Stimulated activated naive B cell treated with anti-CD40 and anti-IgM and Interleukin-4, amounts not matched to agents 10 μg/mL and 1 μg/mL and 100 μg/mL, for 72 hours (primary cell): ENCODE results near the gene COX6B1.
"Not testable (repeated sequence)": the region's sequence is repeated elsewhere in the genome, so short reads cannot be mapped to it uniquely, and the experiment has no call there.

Experiments
- ATAC-seq, 2 donors: fragments of 150-1000 bp; cut with Tn5 transposase; replicated peaks; 2 replicates each; pipeline ENCODE4 v1.10.0; 2021; ENCODE audit warnings: moderate library complexity in 1 of 2
- DNase-seq: peaks from one replicate; pipeline ENCODE4 v3.0.0; 2021
- H3K27ac Mint-ChIP-seq: one replicate; pipeline ENCODE4 v1.8.0; 2022; ENCODE audit warnings: mild to moderate bottlenecking, mixed read lengths
- H3K27me3 Mint-ChIP-seq, 2 donors: one replicate each; pipeline ENCODE4 v1.8.0; 2022; ENCODE audit warnings: mixed read lengths in 2 of 2
- H3K36me3 Mint-ChIP-seq, 2 donors: one replicate each; pipeline ENCODE4 v1.8.0; 2022; ENCODE audit warnings: mixed read lengths in 2 of 2, mild to moderate bottlenecking in 1 of 2
- H3K4me1 Mint-ChIP-seq, 2 donors: one replicate each; pipeline ENCODE4 v1.8.0; 2022; ENCODE audit warnings: mixed read lengths in 2 of 2, mild to moderate bottlenecking in 1 of 2
- H3K4me3 Mint-ChIP-seq, 2 donors: one replicate each; pipeline ENCODE4 v1.8.0; 2022; ENCODE audit warnings: mild to moderate bottlenecking in 2 of 2, mixed read lengths in 2 of 2, moderate library complexity in 1 of 2
- H3K9me3 Mint-ChIP-seq, 2 donors: one replicate each; pipeline ENCODE4 v1.8.0; 2022; ENCODE audit warnings: mixed read lengths in 2 of 2, mild to moderate bottlenecking in 1 of 2

The COX6B1 gene

GRCh38 chr19:35665604-35666003 is 17.5 kb downstream of the COX6B1 start:
- H3K27me3 Mint-ChIP-seq = peaks cover 9 to 10% of the 10 kb centered on the region in 2 donors
- H3K27ac Mint-ChIP-seq = no peak overlapping the region
- no peaks in the 10 kb centered on the region for H3K9me3 Mint-ChIP-seq
- ATAC-seq (no peak), DNase-seq (no peak)
- H3K4me3 Mint-ChIP-seq = no peak overlapping the region
- H3K4me1 Mint-ChIP-seq = peaks cover 0 to 5% of the 10 kb centered on the region in 2 donors
- H3K36me3 Mint-ChIP-seq = peaks cover 9 to 31% of the 10 kb centered on the region in 2 donors

- Mint-ChIP-seq H3K27me3 (peaks cover 12 to 15% of the 10 kb centered on the region in 2 donors), H3K9me3 (no peaks in the 10 kb centered on the region), H3K36me3 (peaks cover 7 to 26% of the 10 kb centered on the region in 2 donors), H3K4me1 (peaks cover 0 to 5% of the 10 kb centered on the region in 2 donors), H3K4me3 (no peak within 1 kb of the TSS), H3K27ac (peak within 1 kb of the TSS; percentile 20)
- DNase-seq (no peak), ATAC-seq (no peak)
Measured at GRCh38 chr19:35666251-35666913, 18.3 kb downstream of the COX6B1 start, which contains the start of gene UPK1A. Gene UPK1A, plus strand, starts transcription at chr19:35666517. Its CDS starts 296 bp downstream, at chr19:35666813.

- Mint-ChIP-seq H3K27me3 (peaks cover 34 to 41% of the 10 kb centered on the region in 2 donors), H3K9me3 (no peaks in the 10 kb centered on the region), H3K4me1 (peaks cover 6 to 14% of the 10 kb centered on the region in 2 donors), H3K4me3 (no peak overlapping the region), H3K36me3 (peaks cover 0 to 9% of the 10 kb centered on the region in 2 donors), H3K27ac (no peak overlapping the region)
- ATAC-seq (no peak), DNase-seq (no peak)
Measured at GRCh38 chr19:35669566-35669965, 21.4 kb downstream of the COX6B1 start.

- Mint-ChIP-seq H3K27me3 (peaks cover 35 to 43% of the 10 kb centered on the region in 2 donors), H3K27ac (no peak overlapping the region), H3K36me3 (peaks cover 0 to 7% of the 10 kb centered on the region in 2 donors)
Measured at GRCh38 chr19:35669974-35670373, 21.9 kb downstream of the COX6B1 start.

GRCh38 chr19:35670686-35671085 is 22.6 kb downstream of the COX6B1 start:
- no peak overlapping the region for H3K27ac Mint-ChIP-seq
- peaks cover 36 to 48% of the 10 kb centered on the region in 2 donors for H3K27me3 Mint-ChIP-seq
- ATAC-seq = no peak
- no peaks in the 10 kb centered on the region for H3K9me3 Mint-ChIP-seq
- peaks cover 6 to 14% of the 10 kb centered on the region in 2 donors for H3K4me1 Mint-ChIP-seq
- no peak for DNase-seq
- H3K4me3 Mint-ChIP-seq = no peak overlapping the region
- no peaks in the 10 kb centered on the region for H3K36me3 Mint-ChIP-seq

More at GRCh38 chr19:35669974-35670373, 21.9 kb downstream of the COX6B1 start:
- H3K9me3 Mint-ChIP-seq = no peaks in the 10 kb centered on the region
- peaks cover 6 to 14% of the 10 kb centered on the region in 2 donors for H3K4me1 Mint-ChIP-seq
- ATAC-seq = no peak
- DNase-seq = no peak
- H3K4me3 Mint-ChIP-seq = no peak overlapping the region

- Mint-ChIP-seq H3K9me3 (no peaks in the 10 kb centered on the region), H3K27me3 (peaks cover 42 to 58% of the 10 kb centered on the region in 2 donors), H3K36me3 (no peaks in the 10 kb centered on the region), H3K27ac (no peak overlapping the region), H3K4me1 (peaks cover 6 to 14% of the 10 kb centered on the region in 2 donors), H3K4me3 (no peak overlapping the region)
- no peak for ATAC-seq
- DNase-seq = no peak
Measured at GRCh38 chr19:35671818-35672217, 23.7 kb downstream of the COX6B1 start.

GRCh38 chr19:35673121-35673804 is 25.1 kb downstream of the COX6B1 start:
- peak; percentile 71 to 81 for ATAC-seq
- H3K27ac Mint-ChIP-seq = no peak overlapping the region
- peaks cover 6 to 14% of the 10 kb centered on the region in 2 donors for H3K4me1 Mint-ChIP-seq
- peak overlapping the region; percentile 78 to 80 for H3K4me3 Mint-ChIP-seq
- H3K9me3 Mint-ChIP-seq = no peaks in the 10 kb centered on the region
- no peaks in the 10 kb centered on the region for H3K36me3 Mint-ChIP-seq
- peak; percentile 7 for DNase-seq
- H3K27me3 Mint-ChIP-seq = peaks cover 47 to 67% of the 10 kb centered on the region in 2 donors

- no peak for DNase-seq
- no peaks in the 10 kb centered on the region for H3K9me3 Mint-ChIP-seq
- H3K4me3 Mint-ChIP-seq = no peak overlapping the region
- H3K4me1 Mint-ChIP-seq = peaks cover 6 to 9% of the 10 kb centered on the region in 2 donors
- peaks cover 37 to 56% of the 10 kb centered on the region in 2 donors for H3K27me3 Mint-ChIP-seq
- no peaks in the 10 kb centered on the region for H3K36me3 Mint-ChIP-seq
- peak overlapping the region; percentile 33 for H3K27ac Mint-ChIP-seq
- ATAC-seq = no peak
Measured at GRCh38 chr19:35675589-35676140, 27.5 kb downstream of the COX6B1 start.

- no peaks in the 10 kb centered on the region for H3K9me3 Mint-ChIP-seq
- ATAC-seq (no peak), DNase-seq (no peak)
- no peak overlapping the region for H3K4me3 Mint-ChIP-seq
- H3K27me3 Mint-ChIP-seq = no peaks in the 10 kb centered on the region
- H3K4me1 Mint-ChIP-seq = peaks cover 6 to 10% of the 10 kb centered on the region in 2 donors
- no peak overlapping the region for H3K27ac Mint-ChIP-seq
- no peaks in the 10 kb centered on the region for H3K36me3 Mint-ChIP-seq
Measured at GRCh38 chr19:35689836-35690235, 41.7 kb downstream of the COX6B1 start.

GRCh38 chr19:35691106-35691505 is 43.0 kb downstream of the COX6B1 start:
- not testable (repeated sequence) for H3K27ac Mint-ChIP-seq, H3K9me3 Mint-ChIP-seq, H3K4me3 Mint-ChIP-seq, H3K36me3 Mint-ChIP-seq, ATAC-seq, DNase-seq, H3K27me3 Mint-ChIP-seq
- peaks cover 6 to 10% of the 10 kb centered on the region in 2 donors for H3K4me1 Mint-ChIP-seq

- DNase-seq (no peak), ATAC-seq (no peak)
- Mint-ChIP-seq H3K9me3 (no peaks in the 10 kb centered on the region), H3K27me3 (no peaks in the 10 kb centered on the region), H3K4me1 (peaks cover 8 to 19% of the 10 kb centered on the region in 2 donors), H3K36me3 (no peaks in the 10 kb centered on the region), H3K4me3 (no peak overlapping the region), H3K27ac (no peak overlapping the region)
Measured at GRCh38 chr19:35692010-35692409, 43.9 kb downstream of the COX6B1 start.

GRCh38 chr19:35693422-35693821 is 45.3 kb downstream of the COX6B1 start:
- Mint-ChIP-seq H3K36me3 (no peaks in the 10 kb centered on the region), H3K27ac (no peak overlapping the region)
- no peak for DNase-seq

GRCh38 chr19:35693835-35694599 is 45.9 kb downstream of the COX6B1 start:
- DNase-seq = peak; percentile 84

More at GRCh38 chr19:35693422-35693821, 45.3 kb downstream of the COX6B1 start:
- peaks cover 11 to 19% of the 10 kb centered on the region in 2 donors for H3K4me1 Mint-ChIP-seq
- ATAC-seq = peak; percentile 4 to 5
- no peaks in the 10 kb centered on the region for H3K9me3 Mint-ChIP-seq
- no peaks in the 10 kb centered on the region for H3K27me3 Mint-ChIP-seq
- no peak overlapping the region for H3K4me3 Mint-ChIP-seq

GRCh38 chr19:35695895-35696422 is 47.8 kb downstream of the COX6B1 start:
- Mint-ChIP-seq H3K4me1 (peaks cover 13 to 19% of the 10 kb centered on the region in 2 donors), H3K4me3 (no peak overlapping the region), H3K27me3 (peaks cover 0 to 6% of the 10 kb centered on the region in 2 donors), H3K36me3 (no peaks in the 10 kb centered on the region), H3K9me3 (no peaks in the 10 kb centered on the region), H3K27ac (no peak overlapping the region)
- no peak for DNase-seq
- no peak for ATAC-seq

More at GRCh38 chr19:35693835-35694599, 45.9 kb downstream of the COX6B1 start:
- Mint-ChIP-seq H3K27ac (peak overlapping the region; percentile 67), H3K36me3 (no peaks in the 10 kb centered on the region), H3K4me3 (no peak overlapping the region), H3K27me3 (peaks cover 0 to 5% of the 10 kb centered on the region in 2 donors), H3K9me3 (no peaks in the 10 kb centered on the region), H3K4me1 (peaks cover 11 to 19% of the 10 kb centered on the region in 2 donors)
- peak; percentile 96 to 99 for ATAC-seq
